Inferior parietal cortex (tissue), 1 donor: Measurements from ENCODE around the gene NR1H2.
"Not testable (repeated sequence)": the region's sequence is repeated elsewhere in the genome, so short reads cannot be mapped to it uniquely, and the experiment has no call there.

ENCODE experiments used
- DNase-seq: peaks from one replicate; pipeline ENCODE4 v3.0.0-alpha.2; 2016; ENCODE audit errors: extremely low spot score

The NR1H2 gene

GRCh38 chr19:50344661-50345318 lies 31.5 kb upstream of the NR1H2 start:
- DNase-seq, result no peak

- not testable (repeated sequence) for DNase-seq
Measured at GRCh38 chr19:50347089-50347581, 29.1 kb upstream of the NR1H2 start.

GRCh38 chr19:50349277-50350057 lies 26.8 kb upstream of the NR1H2 start:
- DNase-seq, result no peak

- DNase-seq, result no peak
Measured at GRCh38 chr19:50352242-50352641, 24.0 kb upstream of the NR1H2 start.

- DNase-seq, result not testable (repeated sequence)
Measured at GRCh38 chr19:50353487-50353880, 22.8 kb upstream of the NR1H2 start.

GRCh38 chr19:50356691-50357177 lies 19.5 kb upstream of the NR1H2 start:
- DNase-seq, result no peak

- peak; percentile 85 for DNase-seq
Measured at GRCh38 chr19:50357178-50358100, 18.8 kb upstream of the NR1H2 start.

GRCh38 chr19:50358483-50359327 lies 17.6 kb upstream of the NR1H2 start:
- peak; percentile 70 for DNase-seq

GRCh38 chr19:50359328-50359818 lies 16.9 kb upstream of the NR1H2 start:
- DNase-seq, result no peak

- no peak for DNase-seq
Measured at GRCh38 chr19:50361290-50362029, 14.8 kb upstream of the NR1H2 start.

- no peak for DNase-seq
Measured at GRCh38 chr19:50362030-50362412, 14.2 kb upstream of the NR1H2 start.

- DNase-seq, result no peak
Measured at GRCh38 chr19:50362656-50363424, 13.4 kb upstream of the NR1H2 start.

GRCh38 chr19:50365434-50366306 lies 10.6 kb upstream of the NR1H2 start, which contains the start of gene NAPSA:
Gene NAPSA, minus strand, starts transcription at chr19:50365639. Its CDS starts 18 bp downstream, at chr19:50365621.
- DNase-seq, result no peak

GRCh38 chr19:50368649-50369570 lies 7.3 kb upstream of the NR1H2 start:
- peak; percentile 94 for DNase-seq

- no peak for DNase-seq
Measured at GRCh38 chr19:50371914-50372475, 4.3 kb upstream of the NR1H2 start.

GRCh38 chr19:50377051-50377461 lies 799 bp downstream of the NR1H2 start:
- DNase-seq, result no peak

GRCh38 chr19:50377517-50377916 lies 1.3 kb downstream of the NR1H2 start:
- DNase-seq, result no peak
